Measurements from ENCODE around the gene AKT1S1.

- TF ChIP-seq CTCF (IDR thresholded peaks at IDR 0.05; ENCODE audit: insufficient read depth, low read depth, low read length) (no peak), EZH2 (IDR thresholded peaks at IDR 0.05; ENCODE audit: insufficient read depth, low read length) (no peak)
Observed at GRCh38 chr19:49924004-49924880, 47.1 kb upstream of the AKT1S1 start.
